HG02571 (cell line): Measurements from ENCODE around the gene C17orf58.
"Not testable (repeated sequence)": the region's sequence is repeated elsewhere in the genome, so short reads cannot be mapped to it uniquely, and the experiment has no call there.

ENCODE experiments used
- ATAC-seq: cut with Tn5 transposase; IDR thresholded peaks from one replicate; pipeline ENCODE4 v1.9.1; 2021; ENCODE audit warnings: mild to moderate bottlenecking, moderate library complexity; ENCODE audit not compliant: unreplicated experiment

The C17orf58 gene

GRCh38 chr17:67962156-67962555 is 34.1 kb downstream of the C17orf58 start:
- not testable (repeated sequence) for ATAC-seq

- not testable (repeated sequence) for ATAC-seq
Measured at GRCh38 chr17:67960276-67960675, 36.0 kb downstream of the C17orf58 start.

GRCh38 chr17:67959510-67959909 is 36.8 kb downstream of the C17orf58 start:
- ATAC-seq = no peak

GRCh38 chr17:67950945-67951344 is 45.3 kb downstream of the C17orf58 start:
- ATAC-seq = no peak

GRCh38 chr17:67947325-67947813 is 48.9 kb downstream of the C17orf58 start:
- ATAC-seq = no peak

GRCh38 chr17:67946513-67946912 is 49.8 kb downstream of the C17orf58 start:
- ATAC-seq = no peak

- no peak for ATAC-seq
Measured at GRCh38 chr17:67944035-67944434, 52.2 kb downstream of the C17orf58 start.

GRCh38 chr17:67942810-67943209 is 53.5 kb downstream of the C17orf58 start:
- no peak for ATAC-seq
